ENCODE results near the gene ZNF318. TPM values are rescaled to one million over a fixed set of nuclear protein-coding genes. Genes with fewer than 3 reads are reported as not detected.
A peak's percentile ranks its signal among the peaks of the same experiment; 100 is the strongest.

ZNF318 gene
- total and polyA plus RNA-seq, 2 donors (not counting 1 experiment from before 2014, with no cell fraction given): 79.7 to 91.8 TPM

GRCh38 chr6:43336382-43336781 is 33.1 kb downstream of the ZNF318 start:
- H3K4me3 Mint-ChIP-seq: no peak overlapping the region
- ATAC-seq (ENCODE audit: low read depth): no peak
- H2AFZ ChIP-seq (ENCODE audit: insufficient read depth, low read depth, low read length, poor library complexity, severe bottlenecking): no peak overlapping the region
- H3K9ac ChIP-seq (ENCODE audit: low read length): no peak overlapping the region
- no peak overlapping the region for H3K4me3 ChIP-seq (ENCODE audit: control extremely low read depth in 1 of 5, extremely low read depth in 1 of 5, insufficient read depth in 1 of 5, low read depth in 2 of 5, low read length in 4 of 5)
- no peak overlapping the region for H3K27ac Mint-ChIP-seq
- no peaks in the 10 kb centered on the region for H3K27me3 Mint-ChIP-seq
- 100% methylated on average over 2 of the region's 3 CpGs for WGBS (ENCODE audit: insufficient coverage)
- TF ChIP-seq EZH2 (IDR thresholded peaks at IDR 0.05; ENCODE audit: borderline replicate concordance, insufficient read depth, low read depth, low read length, poor library complexity, severe bottlenecking): no peak
- no peak for TF ChIP-seq CTCF (IDR thresholded peaks at IDR 0.05)
- peaks cover 4% of the 10 kb centered on the region for H3K79me2 ChIP-seq (ENCODE audit: control insufficient read depth, insufficient read depth, low read length)
- no peak for DNase-seq
- H4K20me1 ChIP-seq (ENCODE audit: control insufficient read depth, insufficient read depth, low read length, poor library complexity, severe bottlenecking): peaks cover 14% of the 10 kb centered on the region
- no peaks in the 10 kb centered on the region for H3K9me3 Mint-ChIP-seq (ENCODE audit: insufficient read depth)
- no peak overlapping the region for H3K4me2 ChIP-seq (replicated peaks; ENCODE audit: low read depth, low read length, poor library complexity, severe bottlenecking)
- ChIA-PET CTCF (interaction anchor here (0.5 to 4.8 kb wide), 6 partner anchors 28 to 89 kb away, joined by 3 to 37 read pairs (median 4); partner anchors contain the start of gene CRIP3), POLR2A (no interaction called here)
- peaks cover 49% of the 10 kb centered on the region for H3K4me1 Mint-ChIP-seq
- intact Hi-C loops (cut with micrococcal nuclease): no loop called here
- peaks cover 29 to 31% of the 10 kb centered on the region in 2 donors for H3K4me1 ChIP-seq (ENCODE audit: control insufficient read depth in 2 of 2, insufficient read depth in 2 of 2, low read length in 2 of 2)
- peaks cover 7 to 53% of the 10 kb centered on the region in 2 experiments for H3K36me3 ChIP-seq (replicated peaks in 1 of 2; ENCODE audit: control extremely low read depth in 1 of 2, control insufficient read depth in 1 of 2, extremely low read depth in 1 of 2, insufficient read depth in 2 of 2, low read length in 1 of 2)
- H3K27me3 ChIP-seq (replicated peaks in 1 of 4; ENCODE audit: control extremely low read depth in 1 of 4, control insufficient read depth in 3 of 4, insufficient read depth in 4 of 4, low read length in 3 of 4): no peaks in the 10 kb centered on the region
- H3K27ac ChIP-seq (ENCODE audit: low read length in 2 of 2): no peak overlapping the region
- no peaks in the 10 kb centered on the region for H3K9me3 ChIP-seq (ENCODE audit: control extremely low read depth in 1 of 3, control insufficient read depth in 2 of 3, insufficient read depth in 1 of 3, low read length in 2 of 3)

- ChIA-PET CTCF (interaction anchor here (0.7 to 3.7 kb wide), 10 partner anchors 12 to 171 kb away, joined by 3 to 48 read pairs (median 6); partner anchors contain the start of genes CRIP3 and DNPH1), POLR2A (interaction anchor here (0.7 to 0.9 kb wide), 3 partner anchors 22 to 283 kb away, joined by 3 to 4 read pairs (median 3); no protein-coding TSS in a partner anchor)
- no peak overlapping the region for H3K4me3 Mint-ChIP-seq
Measured at GRCh38 chr6:43335469-43335868, 34.0 kb downstream of the ZNF318 start.

More at GRCh38 chr6:43335469-43335868, 34.0 kb downstream of the ZNF318 start:
- Histone ChIP-seq H3K27me3 (replicated peaks in 1 of 4; ENCODE audit: control extremely low read depth in 1 of 4, control insufficient read depth in 3 of 4, insufficient read depth in 4 of 4, low read length in 3 of 4) (no peaks in the 10 kb centered on the region), H3K9ac (ENCODE audit: low read length) (no peak overlapping the region), H3K4me2 (replicated peaks; ENCODE audit: low read depth, low read length, poor library complexity, severe bottlenecking) (no peak overlapping the region), H4K20me1 (ENCODE audit: control insufficient read depth, insufficient read depth, low read length, poor library complexity, severe bottlenecking) (peaks cover 14% of the 10 kb centered on the region), H3K4me1 (ENCODE audit: control insufficient read depth in 2 of 2, insufficient read depth in 2 of 2, low read length in 2 of 2) (peaks cover 29 to 31% of the 10 kb centered on the region in 2 donors), H3K4me3 (ENCODE audit: control extremely low read depth in 1 of 5, extremely low read depth in 1 of 5, insufficient read depth in 1 of 5, low read depth in 2 of 5, low read length in 4 of 5) (no peak overlapping the region), H3K27ac (ENCODE audit: low read length in 2 of 2) (no peak overlapping the region), H2AFZ (ENCODE audit: insufficient read depth, low read depth, low read length, poor library complexity, severe bottlenecking) (no peak overlapping the region), H3K36me3 (replicated peaks in 1 of 2; ENCODE audit: control extremely low read depth in 1 of 2, control insufficient read depth in 1 of 2, extremely low read depth in 1 of 2, insufficient read depth in 2 of 2, low read length in 1 of 2) (peaks cover 3 to 45% of the 10 kb centered on the region in 2 experiments), H3K9me3 (ENCODE audit: control extremely low read depth in 1 of 3, control insufficient read depth in 2 of 3, insufficient read depth in 1 of 3, low read length in 2 of 3) (no peaks in the 10 kb centered on the region), H3K79me2 (ENCODE audit: control insufficient read depth, insufficient read depth, low read length) (peaks cover 10% of the 10 kb centered on the region)
- Mint-ChIP-seq H3K27me3 (no peaks in the 10 kb centered on the region), H3K27ac (peak overlapping the region; percentile 6), H3K4me1 (peaks cover 50% of the 10 kb centered on the region), H3K9me3 (ENCODE audit: insufficient read depth) (no peaks in the 10 kb centered on the region)
- WGBS (ENCODE audit: insufficient coverage): 90% methylated on average over 2 of the region's 3 CpGs
- DNase-seq (no peak), ATAC-seq (ENCODE audit: low read depth) (no peak)
- TF ChIP-seq EZH2 (IDR thresholded peaks at IDR 0.05; ENCODE audit: borderline replicate concordance, insufficient read depth, low read depth, low read length, poor library complexity, severe bottlenecking) (no peak), CTCF (IDR thresholded peaks at IDR 0.05) (no peak)
- intact Hi-C loops (cut with micrococcal nuclease): no loop called here

Data from B cell (primary cell).